H9 (cell line): ENCODE measurements around the gene USP37. TPM values are rescaled to one million over a fixed set of nuclear protein-coding genes. Genes with fewer than 3 reads are reported as not detected.

ENCODE experiments used
- DNase-seq: peaks from one replicate; pipeline ENCODE4 v3.0.0-alpha.2; 2017
- H2AFZ ChIP-seq: one replicate; pipeline ENCODE4 v1.6.1; 2013; ENCODE audit warnings: mild to moderate bottlenecking, low read length, control low read depth, moderate library complexity
- H2AK5ac ChIP-seq: 2 replicates; pipeline ENCODE4 v1.6.1; 2013; ENCODE audit warnings: low read length, control low read depth, mixed read lengths; ENCODE audit not compliant: insufficient read length
- H2BK120ac ChIP-seq: one replicate; pipeline ENCODE4 v1.6.1; 2013; ENCODE audit warnings: low read depth, mild to moderate bottlenecking, low read length, control low read depth, inconsistent platforms; ENCODE audit not compliant: poor library complexity, severe bottlenecking
- H2BK12ac ChIP-seq: 2 replicates; pipeline ENCODE4 v1.6.1; 2013; ENCODE audit warnings: low read length, control low read depth, mixed read lengths, low read depth; ENCODE audit not compliant: insufficient read length
- H2BK15ac ChIP-seq: 2 replicates; pipeline ENCODE4 v1.6.1; 2013; ENCODE audit warnings: low read depth, low read length, control low read depth
- H2BK20ac ChIP-seq: one replicate; pipeline ENCODE4 v1.6.1; 2013; ENCODE audit warnings: low read depth, mild to moderate bottlenecking, low read length, control low read depth, inconsistent platforms; ENCODE audit not compliant: poor library complexity, severe bottlenecking
- H2BK5ac ChIP-seq: 2 replicates; pipeline ENCODE4 v1.6.1; 2013; ENCODE audit warnings: low read length, control low read depth, mixed read lengths; ENCODE audit not compliant: insufficient read length
- H3K14ac ChIP-seq: 2 replicates; pipeline ENCODE4 v1.6.1; 2013; ENCODE audit warnings: low read length, control low read depth; ENCODE audit not compliant: insufficient read depth
- H3K18ac ChIP-seq: 2 replicates; pipeline ENCODE4 v1.6.1; 2013; ENCODE audit warnings: low read depth, mild to moderate bottlenecking, mixed read lengths, low read length, control low read depth; ENCODE audit not compliant: insufficient read length
- H3K23ac ChIP-seq: 2 replicates; pipeline ENCODE4 v1.6.1; 2013; ENCODE audit warnings: low read length, control low read depth, mixed read lengths, low read depth; ENCODE audit not compliant: insufficient read length
- H3K23me2 ChIP-seq: 2 replicates; pipeline ENCODE4 v1.6.1; 2013; ENCODE audit warnings: low read depth, mild to moderate bottlenecking, mixed read lengths, low read length, control low read depth; ENCODE audit not compliant: insufficient read length, poor library complexity, severe bottlenecking
- H3K27ac ChIP-seq: 2 replicates; pipeline ENCODE4 v1.5.1; 2013; ENCODE audit warnings: low read length, control low read depth, mixed read lengths, low read depth; ENCODE audit not compliant: insufficient read length
- H3K27me3 ChIP-seq: 2 replicates; pipeline ENCODE4 v1.6.1; 2013; ENCODE audit warnings: low read length, control low read depth, inconsistent platforms; ENCODE audit not compliant: insufficient read depth
- H3K4ac ChIP-seq: 2 replicates; pipeline ENCODE4 v1.6.1; 2013; ENCODE audit warnings: low read depth, mild to moderate bottlenecking, control low read depth, inconsistent platforms, low read length, moderate library complexity
- H3K4me1 ChIP-seq: 2 replicates; pipeline ENCODE4 v1.6.1; 2013; ENCODE audit warnings: low read length, control low read depth, inconsistent platforms; ENCODE audit not compliant: insufficient read depth
- H3K4me2 ChIP-seq: 2 replicates; pipeline ENCODE4 v1.6.1; 2013; ENCODE audit warnings: low read length, control low read depth, mixed read lengths; ENCODE audit not compliant: insufficient read length, insufficient read depth
- H3K56ac ChIP-seq: 2 replicates; pipeline ENCODE4 v1.6.1; 2013; ENCODE audit warnings: low read depth, mild to moderate bottlenecking, mixed read lengths, low read length, control low read depth; ENCODE audit not compliant: insufficient read length
- H3K79me1 ChIP-seq: 2 replicates; pipeline ENCODE4 v1.6.1; 2013; ENCODE audit warnings: low read depth, mild to moderate bottlenecking, moderate library complexity, low read length, control low read depth, inconsistent platforms; ENCODE audit not compliant: insufficient read depth, poor library complexity, severe bottlenecking
- H3K79me2 ChIP-seq: 2 replicates; pipeline ENCODE4 v1.6.1; 2013; ENCODE audit warnings: low read length, control low read depth, inconsistent platforms; ENCODE audit not compliant: insufficient read depth
- H3K9ac ChIP-seq: 2 replicates; pipeline ENCODE4 v1.6.1; 2013; ENCODE audit warnings: low read length, control low read depth, mixed read lengths; ENCODE audit not compliant: insufficient read length; ENCODE audit errors: extremely low read depth
- H3K9me3 ChIP-seq: one replicate; pipeline ENCODE4 v1.6.1; 2013; ENCODE audit warnings: low read depth, low read length, inconsistent platforms; ENCODE audit not compliant: control insufficient read depth
- H3T11ph ChIP-seq: one replicate; pipeline ENCODE4 v1.6.1; 2013; ENCODE audit warnings: mild to moderate bottlenecking, low read length, control low read depth, inconsistent platforms
- H4K20me1 ChIP-seq: one replicate; pipeline ENCODE4 v1.6.1; 2013; ENCODE audit not compliant: control insufficient read depth, insufficient read length, insufficient read depth
- H4K5ac ChIP-seq: 2 replicates; pipeline ENCODE4 v1.6.1; 2013; ENCODE audit warnings: low read depth, mild to moderate bottlenecking, mixed read lengths, low read length, control low read depth; ENCODE audit not compliant: insufficient read length
- H4K8ac ChIP-seq: replicated peaks from 2 replicates; pipeline ENCODE4 v1.6.1; 2013; ENCODE audit warnings: low read length, control low read depth, mixed read lengths, low read depth; ENCODE audit not compliant: insufficient read length
- H4K91ac ChIP-seq: 2 replicates; pipeline ENCODE4 v1.6.1; 2013; ENCODE audit warnings: low read depth, mild to moderate bottlenecking, moderate library complexity, mixed read lengths, low read length, control low read depth; ENCODE audit not compliant: insufficient read length
- H3K27ac Mint-ChIP-seq, 3 experiments: 2 replicates in 2 of 3; 3 replicates in 1 of 3; pipeline ENCODE4 v1.8.0; 2020 to 2021; ENCODE audit warnings: mixed read lengths in 3 of 3, mild to moderate bottlenecking in 1 of 3, moderate library complexity in 1 of 3
- H3K27me3 Mint-ChIP-seq: 2 replicates; pipeline ENCODE4 v1.8.0; 2021; ENCODE audit warnings: low read depth, mild to moderate bottlenecking, moderate library complexity, mixed read lengths
- H3K36me3 Mint-ChIP-seq, 3 experiments: 2 replicates in 2 of 3; 3 replicates in 1 of 3; pipeline ENCODE4 v1.8.0; 2020 to 2021; ENCODE audit warnings: low read depth in 3 of 3, mixed read lengths in 3 of 3; ENCODE audit not compliant: insufficient read depth in 1 of 3
- H3K4me1 Mint-ChIP-seq, 2 experiments: 2 replicates each; pipeline ENCODE4 v1.8.0; 2020; ENCODE audit warnings: mixed read lengths in 2 of 2
- H3K4me3 Mint-ChIP-seq, 2 experiments: 2 replicates in 1 of 2; 3 replicates in 1 of 2; pipeline ENCODE4 v1.8.0; 2020 to 2021; ENCODE audit warnings: mild to moderate bottlenecking in 2 of 2, mixed read lengths in 2 of 2, moderate library complexity in 1 of 2
- H3K9me3 Mint-ChIP-seq, 2 experiments: 2 replicates in 1 of 2; 3 replicates in 1 of 2; pipeline ENCODE4 v1.8.0; 2020; ENCODE audit warnings: mild to moderate bottlenecking in 2 of 2, mixed read lengths in 2 of 2, moderate library complexity in 1 of 2
- WGBS: extraction: QIAGEN DNeasy Blood & Tissue Kit; methylation state at CpG from one replicate; pipeline ENCODE4 v1.1.7; 2013; ENCODE audit warnings: missing lambda C conversion rate, low lambda C conversion rate, mixed read lengths; ENCODE audit not compliant: insufficient read length; ENCODE audit errors: extremely low coverage; 5-methylcytosine and 5-hydroxymethylcytosine counted together
- total RNA-seq: library from RNA; stranded (reverse); gene quantifications from 2 replicates; pipeline ENCODE4 v1.2.1, GENCODE V29; 2021
- TF ChIP-seq, protein P1 (sequence below): fragments of 200-600 bp; sonication (generic); conservative IDR thresholded peaks from 3 replicates; pipeline ENCODE4 v1.8.0; 2021; ENCODE audit warnings: antibody characterized with exemption, mild to moderate bottlenecking

The USP37 gene
- total RNA-seq, 1 experiment from 2014 or later, result 34.9 TPM

DNA sequence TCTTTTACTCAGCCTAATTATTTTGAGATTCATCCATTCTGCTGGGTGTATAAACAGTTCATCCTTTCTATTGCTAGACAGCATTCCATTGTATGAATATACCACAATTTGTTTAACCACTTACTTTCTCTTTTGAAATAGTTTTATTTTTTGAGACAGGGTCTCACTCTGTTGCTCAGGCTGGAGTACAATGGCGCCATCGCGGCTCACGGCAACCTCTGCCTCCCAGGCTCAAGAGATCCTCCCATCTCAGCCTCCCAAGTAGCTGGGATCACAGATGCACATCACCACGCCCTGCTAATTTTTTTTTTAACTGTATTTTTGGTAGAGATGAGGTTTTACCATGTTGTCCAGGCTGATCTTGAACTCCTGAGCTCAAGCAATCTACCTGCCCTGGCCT, 54.5 kb downstream of the USP37 start:
- Histone ChIP-seq H2BK5ac (no peak overlapping the region), H4K5ac (no peak overlapping the region), H3K23me2 (no peaks in the 10 kb centered on the region), H3K4ac (no peak overlapping the region), H2BK15ac (no peak overlapping the region), H4K8ac (no peak overlapping the region), H3K9ac (no peak overlapping the region), H4K20me1 (no peaks in the 10 kb centered on the region), H3K9me3 (no peaks in the 10 kb centered on the region), H3K79me2 (no peaks in the 10 kb centered on the region; the same call in 1 of the 2 replicates), H3K23ac (no peak overlapping the region), H2AK5ac (no peak overlapping the region), H2BK12ac (no peak overlapping the region), H2BK120ac (no peak overlapping the region), H3K14ac (no peak overlapping the region), H3K4me1 (no peaks in the 10 kb centered on the region), H3K56ac (no peak overlapping the region), H3K79me1 (no peaks in the 10 kb centered on the region), H3K4me2 (no peak overlapping the region), H3T11ph (no peak overlapping the region), H3K27ac (no peak overlapping the region), H4K91ac (no peak overlapping the region), H3K27me3 (no peaks in the 10 kb centered on the region), H2AFZ (no peak overlapping the region), H2BK20ac (no peak overlapping the region), H3K18ac (no peak overlapping the region)
- H3K4me1 Mint-ChIP-seq, result no peaks in the 10 kb centered on the region
- no peak overlapping the region for H3K27ac Mint-ChIP-seq
- H3K9me3 Mint-ChIP-seq, result no peaks in the 10 kb centered on the region
- no peak for DNase-seq
- no peaks in the 10 kb centered on the region for H3K27me3 Mint-ChIP-seq
- peaks cover 10 to 28% (median 12%) of the 10 kb centered on the region in 3 experiments for H3K36me3 Mint-ChIP-seq
- no peak overlapping the region for H3K4me3 Mint-ChIP-seq
- WGBS, result no CpG with 5 or more reads among the region's 5 CpGs
- TF ChIP-seq, protein P1, sequence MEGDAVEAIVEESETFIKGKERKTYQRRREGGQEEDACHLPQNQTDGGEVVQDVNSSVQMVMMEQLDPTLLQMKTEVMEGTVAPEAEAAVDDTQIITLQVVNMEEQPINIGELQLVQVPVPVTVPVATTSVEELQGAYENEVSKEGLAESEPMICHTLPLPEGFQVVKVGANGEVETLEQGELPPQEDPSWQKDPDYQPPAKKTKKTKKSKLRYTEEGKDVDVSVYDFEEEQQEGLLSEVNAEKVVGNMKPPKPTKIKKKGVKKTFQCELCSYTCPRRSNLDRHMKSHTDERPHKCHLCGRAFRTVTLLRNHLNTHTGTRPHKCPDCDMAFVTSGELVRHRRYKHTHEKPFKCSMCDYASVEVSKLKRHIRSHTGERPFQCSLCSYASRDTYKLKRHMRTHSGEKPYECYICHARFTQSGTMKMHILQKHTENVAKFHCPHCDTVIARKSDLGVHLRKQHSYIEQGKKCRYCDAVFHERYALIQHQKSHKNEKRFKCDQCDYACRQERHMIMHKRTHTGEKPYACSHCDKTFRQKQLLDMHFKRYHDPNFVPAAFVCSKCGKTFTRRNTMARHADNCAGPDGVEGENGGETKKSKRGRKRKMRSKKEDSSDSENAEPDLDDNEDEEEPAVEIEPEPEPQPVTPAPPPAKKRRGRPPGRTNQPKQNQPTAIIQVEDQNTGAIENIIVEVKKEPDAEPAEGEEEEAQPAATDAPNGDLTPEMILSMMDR, result no peak
